GM13976 (cell line): ENCODE measurements around the gene ACTR1B.

Source experiments
- DNase-seq: peaks from one replicate; pipeline ENCODE4 v3.0.0; 2012; ENCODE audit warnings: low spot score
- CTCF ChIP-seq: IDR thresholded peaks from 2 replicates; pipeline ENCODE4 v1.5.1; 2012; ENCODE audit warnings: borderline replicate concordance, mild to moderate bottlenecking; ENCODE audit not compliant: insufficient read depth; ENCODE audit errors: extremely low read depth, missing control alignments, control extremely low read depth
- in situ Hi-C: fragments of 300-500 bp; cut with MboI; formaldehyde crosslinking; loops from one replicate; pipeline ENCODE4 v1.12.0; 2022; ENCODE audit warnings: low sequenced_read_pairs, mixed read lengths, inconsistent platforms; ENCODE audit not compliant: unreplicated experiment

ACTR1B gene

GRCh38 chr2:97664636-97664970 is 759 bp upstream of the ACTR1B start:
- no peak for DNase-seq
- no peak for TF ChIP-seq CTCF
- in situ Hi-C loops = no loop called here

- TF ChIP-seq CTCF = no peak
- DNase-seq = no peak
- in situ Hi-C loops = no loop called here
Measured at GRCh38 chr2:97663626-97663961, 250 bp downstream of the ACTR1B start.

- DNase-seq = peak; percentile 82
- in situ Hi-C loops = no loop called here
- no peak for TF ChIP-seq CTCF
Measured at GRCh38 chr2:97662895-97663625, 784 bp downstream of the ACTR1B start.

DNA sequence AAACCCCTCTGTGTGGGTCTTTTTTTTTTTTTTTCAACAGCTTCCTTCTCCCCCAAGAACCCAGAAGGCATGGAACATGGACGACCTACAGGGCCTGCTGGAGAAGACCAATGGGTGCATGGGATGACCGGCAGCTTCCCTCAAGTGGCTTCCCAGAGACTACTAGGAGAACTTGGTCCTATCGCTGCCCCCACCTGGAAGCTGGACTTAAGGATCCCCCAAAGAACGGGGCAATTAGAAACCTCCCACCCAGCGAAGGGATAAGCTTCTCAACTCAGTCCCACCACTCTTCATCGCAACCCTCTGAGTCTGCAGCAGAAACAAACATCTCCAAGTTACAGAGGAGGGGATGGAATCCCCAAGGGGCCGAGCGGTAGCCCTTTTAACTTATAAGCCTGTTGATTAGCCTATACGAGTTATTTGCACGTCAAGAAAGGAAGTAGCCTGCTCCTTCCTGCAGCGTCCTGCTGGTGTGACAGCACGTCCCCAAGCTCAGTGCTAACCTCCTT is 1.4 kb downstream of the ACTR1B start:
- no peak for DNase-seq
- in situ Hi-C loops = no loop called here
- TF ChIP-seq CTCF = no peak

DNA sequence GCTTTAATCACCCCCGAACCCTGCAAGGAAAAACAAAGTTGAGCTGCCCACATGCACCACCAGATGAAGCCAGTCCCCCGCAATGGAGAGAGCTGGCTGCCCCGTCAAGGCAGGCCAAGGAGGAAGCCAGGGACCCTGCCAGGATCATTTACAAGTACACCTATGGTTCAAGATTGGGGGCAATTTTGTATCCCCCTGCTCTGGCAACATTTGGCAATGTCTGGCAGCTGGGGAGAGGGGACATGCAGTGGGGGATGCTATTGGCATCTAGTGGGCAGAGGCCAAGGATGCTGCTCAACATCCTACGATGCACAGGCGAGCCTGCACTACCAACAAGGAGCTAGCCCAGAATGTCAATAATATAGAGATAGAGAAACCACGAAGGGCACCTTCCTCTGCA is 1.9 kb downstream of the ACTR1B start:
- in situ Hi-C loops = no loop called here
- TF ChIP-seq CTCF = no peak
- no peak for DNase-seq

- no peak for TF ChIP-seq CTCF
- in situ Hi-C loops = no loop called here
Measured at GRCh38 chr2:97660775-97661389, 3.0 kb downstream of the ACTR1B start.

More at GRCh38 chr2:97660775-97661389, 3.0 kb downstream of the ACTR1B start:
- DNase-seq = no peak
